Measurements from ENCODE around the gene KLHL12.

Gene KLHL12

GRCh38 chr1:202880961-202881460, 46.0 kb downstream of the KLHL12 start:
- no peak for DNase-seq

GRCh38 chr1:202880062-202880461, 47.0 kb downstream of the KLHL12 start:
- no peak for DNase-seq

GRCh38 chr1:202879128-202879527, 47.9 kb downstream of the KLHL12 start:
- no peak for DNase-seq

GRCh38 chr1:202873026-202873425, 54.0 kb downstream of the KLHL12 start:
- DNase-seq: no peak

- DNase-seq: no peak
Measured at GRCh38 chr1:202871367-202871766, 55.7 kb downstream of the KLHL12 start.

- DNase-seq: no peak
Measured at GRCh38 chr1:202862679-202863560, 64.1 kb downstream of the KLHL12 start.

- DNase-seq: peak; percentile 17 to 92 (median 84)
Measured at GRCh38 chr1:202861420-202862132, 65.5 kb downstream of the KLHL12 start.

- DNase-seq: peak in 2 of 14 donors; percentile 27 to 44
Measured at GRCh38 chr1:202860744-202861419, 66.2 kb downstream of the KLHL12 start.

- DNase-seq: no peak
Measured at GRCh38 chr1:202858789-202859414, 68.1 kb downstream of the KLHL12 start.

GRCh38 chr1:202858331-202858730, 68.7 kb downstream of the KLHL12 start:
- DNase-seq: no peak

GRCh38 chr1:202857136-202857610, 69.9 kb downstream of the KLHL12 start:
- no peak for DNase-seq

- no peak for DNase-seq
Measured at GRCh38 chr1:202856014-202856413, 71.0 kb downstream of the KLHL12 start.

- no peak for DNase-seq
Measured at GRCh38 chr1:202854787-202855186, 72.2 kb downstream of the KLHL12 start.

GRCh38 chr1:202852163-202852904, 74.7 kb downstream of the KLHL12 start:
- no peak for DNase-seq

GRCh38 chr1:202850593-202851362, 76.3 kb downstream of the KLHL12 start:
- DNase-seq: no peak

- no peak for DNase-seq
Measured at GRCh38 chr1:202848191-202848542, 78.9 kb downstream of the KLHL12 start.

GRCh38 chr1:202844935-202845334, 82.1 kb downstream of the KLHL12 start:
- no peak for DNase-seq

- no peak for DNase-seq
Measured at GRCh38 chr1:202844259-202844658, 82.8 kb downstream of the KLHL12 start.

- no peak for DNase-seq
Measured at GRCh38 chr1:202843081-202843480, 84.0 kb downstream of the KLHL12 start.
